DMS79 (cell line): ENCODE measurements around the gene ARHGEF25.
"Not testable (repeated sequence)": the region's sequence is repeated elsewhere in the genome, so short reads cannot be mapped to it uniquely, and the experiment has no call there.

Experiments used
- DNase-seq: peaks from one replicate; lab custom pipeline; 2025; lab: John Stamatoyannopoulos, UW

Gene ARHGEF25

DNA sequence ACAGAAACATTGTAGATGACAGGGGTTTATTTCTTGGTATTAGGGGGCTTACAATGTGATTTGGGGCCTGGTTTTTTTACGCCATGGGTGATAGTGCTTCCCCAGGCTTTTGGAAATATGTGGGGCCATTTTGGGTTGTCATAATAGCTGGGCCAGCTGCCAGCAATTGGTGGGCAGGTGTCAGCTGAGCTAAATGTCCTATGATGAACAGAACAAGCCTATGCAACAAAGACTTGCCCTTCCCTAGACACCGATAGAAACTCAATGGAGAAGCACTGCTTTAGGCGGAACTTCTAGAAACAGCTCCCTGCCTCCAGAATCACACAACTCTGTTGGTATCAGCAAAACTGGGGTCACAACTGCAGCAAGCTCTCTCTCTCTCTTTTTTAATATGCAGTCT lies 26.9 kb downstream of the ARHGEF25 start:
- DNase-seq, result no peak

DNA sequence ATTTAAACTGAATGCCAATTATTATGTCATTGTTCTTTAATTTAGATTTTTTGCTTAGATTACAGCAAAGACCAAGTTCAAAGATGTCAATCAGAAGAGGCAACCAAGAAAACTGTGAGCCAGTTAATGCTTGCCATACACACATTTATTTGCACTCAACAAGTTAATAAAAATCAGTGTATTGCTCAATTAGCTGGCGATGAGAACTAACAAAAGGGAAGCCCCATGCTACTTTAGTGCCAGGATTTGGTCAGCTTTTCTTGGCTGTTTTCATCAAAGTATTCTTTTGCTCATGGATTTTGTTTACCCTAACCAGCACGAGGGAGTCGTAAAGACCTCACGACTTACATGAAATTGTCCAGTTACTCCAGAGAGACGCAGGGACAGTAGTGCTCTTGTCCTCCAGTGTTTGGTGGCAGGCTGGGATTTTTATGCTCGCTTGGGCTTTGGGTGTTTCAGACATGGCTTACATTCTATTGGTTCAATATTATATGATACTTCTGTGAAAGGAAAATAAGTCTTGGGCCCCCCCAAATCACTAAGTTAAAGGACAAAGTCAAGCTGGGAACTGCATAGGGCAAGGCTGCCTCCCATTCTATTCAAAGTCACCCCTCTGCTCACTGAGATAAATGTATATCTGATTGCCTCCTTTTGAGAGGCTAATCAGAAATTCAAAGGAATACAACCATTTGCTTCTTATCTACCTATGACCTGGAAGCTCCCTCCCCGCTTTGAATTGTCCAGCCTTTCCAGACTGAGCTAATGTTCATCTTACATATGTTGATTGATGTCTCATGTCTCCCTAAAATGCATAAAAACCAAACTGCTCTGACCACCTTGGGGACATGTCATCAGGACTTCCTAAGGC lies 29.2 kb downstream of the ARHGEF25 start:
- no peak for DNase-seq

DNA sequence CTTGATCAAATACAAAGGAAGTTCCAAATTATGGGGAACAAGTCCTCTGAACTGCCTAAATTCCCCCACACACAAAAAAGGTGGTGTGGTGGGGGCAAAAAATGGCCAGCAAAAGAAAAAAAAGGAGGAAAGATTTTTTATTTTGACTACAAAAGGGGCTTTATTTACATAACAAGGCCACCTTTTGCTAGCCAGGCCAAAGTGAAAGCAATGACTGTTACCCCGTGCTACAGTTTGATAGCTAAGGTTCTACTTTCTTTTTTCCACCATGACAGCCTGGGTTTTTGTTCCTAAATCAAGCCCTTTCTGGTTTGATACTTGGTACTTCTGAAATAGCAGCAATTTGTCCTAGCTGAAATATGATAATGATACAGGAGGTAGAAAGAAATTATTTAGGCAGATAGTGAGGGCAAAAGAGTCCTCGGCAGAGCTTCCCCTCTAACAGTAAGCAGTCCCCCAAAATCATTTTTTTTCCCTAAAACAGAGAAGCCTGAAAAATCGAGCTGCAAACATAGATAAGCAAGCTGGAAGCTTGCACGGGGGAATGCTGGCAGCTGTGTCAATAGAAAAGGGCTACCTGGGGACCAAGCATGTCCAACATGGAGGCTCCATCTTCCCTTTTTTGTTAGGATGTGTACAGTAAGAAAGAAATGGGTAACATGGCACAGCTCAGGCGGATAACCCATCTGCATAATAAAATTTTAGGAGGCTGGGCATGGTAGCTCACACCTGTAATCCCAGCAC lies 30.6 kb downstream of the ARHGEF25 start:
- no peak for DNase-seq

DNA sequence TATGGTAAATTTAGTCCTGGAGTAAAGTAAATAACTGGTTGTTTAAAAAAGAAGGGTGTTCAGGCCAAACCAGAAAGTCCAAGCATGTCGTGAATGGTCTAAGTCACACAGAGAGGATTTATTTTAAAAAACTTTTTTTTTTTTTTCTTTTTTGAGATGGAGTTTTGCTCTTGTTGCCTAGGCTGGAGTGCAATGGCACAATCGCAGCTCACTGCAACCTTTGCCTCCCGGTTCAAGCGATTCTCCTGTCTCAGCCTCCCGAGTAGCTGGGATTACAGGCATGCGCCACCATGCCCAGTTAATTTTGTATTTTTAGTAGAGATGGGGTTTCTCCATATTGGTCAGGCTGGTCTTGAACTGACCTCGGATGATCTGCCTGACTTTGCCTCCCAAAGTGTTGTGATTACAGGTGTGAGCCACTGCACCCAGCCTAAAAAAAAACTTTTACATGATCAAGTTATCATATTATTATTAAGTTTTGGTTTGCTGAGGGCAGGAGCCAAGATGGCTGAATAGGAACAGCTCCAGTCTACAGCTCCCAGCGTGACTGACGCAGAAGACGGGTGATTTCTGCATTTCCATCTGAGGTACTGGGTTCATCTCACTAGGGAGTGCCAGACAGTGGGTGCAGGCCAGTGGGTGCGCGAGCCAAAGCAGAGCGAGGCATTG lies 34.9 kb downstream of the ARHGEF25 start:
- DNase-seq, result not testable (repeated sequence)

DNA sequence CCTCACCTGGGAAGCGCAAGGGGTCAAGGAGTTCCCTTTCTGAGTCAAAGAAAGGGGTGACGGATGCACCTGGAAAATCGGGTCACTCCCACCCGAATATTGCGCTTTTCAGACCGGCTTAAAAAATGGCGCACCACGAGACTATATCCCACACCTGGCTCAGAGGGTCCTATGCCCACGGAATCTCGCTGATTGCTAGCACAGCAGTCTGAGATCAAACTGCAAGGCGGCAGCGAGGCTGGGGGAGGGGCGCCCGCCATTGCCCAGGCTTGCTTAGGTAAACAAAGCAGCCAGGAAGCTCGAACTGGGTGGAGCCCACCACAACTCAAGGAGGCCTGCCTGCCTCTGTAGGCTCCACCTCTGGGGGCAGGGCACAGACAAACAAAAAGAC lies 35.4 kb downstream of the ARHGEF25 start:
- not testable (repeated sequence) for DNase-seq

DNA sequence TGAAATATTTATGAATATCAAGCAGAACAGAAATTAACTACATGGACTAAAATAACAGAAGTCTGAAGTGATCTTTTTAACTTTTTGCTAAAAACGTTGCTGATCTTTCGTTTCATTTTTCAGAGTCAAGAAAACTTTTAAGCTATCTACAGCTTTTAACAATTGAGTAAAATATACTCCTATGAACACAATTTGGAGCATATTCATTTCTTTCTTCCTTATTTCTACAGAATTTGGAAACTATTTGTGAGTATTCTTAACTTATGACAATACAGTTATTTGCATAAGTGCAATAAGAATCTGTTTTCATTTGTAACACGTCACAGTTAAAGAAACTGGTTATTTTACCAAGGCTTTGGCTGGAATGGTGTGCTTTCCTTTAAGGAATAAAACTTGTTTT lies 42.8 kb downstream of the ARHGEF25 start:
- no peak for DNase-seq

DNA sequence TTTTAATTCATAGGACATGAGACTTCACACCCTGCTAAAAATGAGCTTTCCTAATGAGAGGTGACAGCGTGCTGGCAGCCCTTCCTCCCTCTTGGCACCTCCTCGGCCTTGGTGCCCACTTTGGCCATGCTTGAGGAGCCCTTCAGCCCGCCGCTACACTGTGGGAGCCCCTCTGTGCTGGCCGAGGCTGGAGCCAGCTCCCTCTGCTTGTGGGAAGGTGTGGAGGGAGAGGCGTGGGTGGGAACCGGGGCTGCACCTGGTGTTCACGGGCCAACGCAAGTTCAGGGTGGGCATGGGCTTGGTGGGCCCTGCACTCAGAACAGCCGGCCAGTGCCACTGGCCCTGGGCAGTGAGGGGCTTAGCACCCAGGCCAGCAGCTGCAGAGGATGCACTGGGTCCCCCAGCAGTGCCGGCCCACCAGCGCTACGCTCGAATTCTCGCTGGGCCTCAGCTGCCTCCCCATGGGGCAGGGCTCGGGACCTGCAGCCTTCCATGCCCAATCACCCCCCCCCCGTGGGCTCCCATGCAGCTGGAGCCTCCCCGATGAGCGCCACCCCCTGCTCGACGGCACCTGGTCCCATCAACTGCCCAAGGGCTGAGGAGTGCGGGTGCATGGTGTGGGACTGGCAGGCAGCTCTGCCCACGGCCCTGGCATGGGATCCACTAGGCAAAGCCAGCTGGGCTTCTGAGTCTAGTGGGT lies 44.5 kb downstream of the ARHGEF25 start:
- DNase-seq, result no peak

DNA sequence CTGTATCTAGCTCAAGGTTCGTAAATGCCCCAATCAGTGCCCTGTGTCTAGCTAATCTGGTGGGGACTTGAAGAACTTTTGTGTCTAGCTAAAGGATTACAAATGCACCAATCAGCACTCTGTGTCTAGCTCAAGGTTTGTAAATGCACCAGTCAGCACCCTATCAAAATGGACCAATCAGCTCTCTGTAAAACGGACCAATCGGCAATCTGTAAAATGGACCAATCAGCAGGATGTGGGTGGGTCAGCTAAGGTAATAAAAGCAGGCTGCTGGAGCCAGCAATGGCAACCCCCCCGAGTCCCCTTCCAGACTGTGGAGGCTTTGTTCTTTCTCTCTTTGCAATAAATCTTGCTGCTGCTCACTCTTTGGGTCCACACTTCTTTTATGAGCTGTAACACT lies 45.2 kb downstream of the ARHGEF25 start:
- DNase-seq, result not testable (repeated sequence)

DNA sequence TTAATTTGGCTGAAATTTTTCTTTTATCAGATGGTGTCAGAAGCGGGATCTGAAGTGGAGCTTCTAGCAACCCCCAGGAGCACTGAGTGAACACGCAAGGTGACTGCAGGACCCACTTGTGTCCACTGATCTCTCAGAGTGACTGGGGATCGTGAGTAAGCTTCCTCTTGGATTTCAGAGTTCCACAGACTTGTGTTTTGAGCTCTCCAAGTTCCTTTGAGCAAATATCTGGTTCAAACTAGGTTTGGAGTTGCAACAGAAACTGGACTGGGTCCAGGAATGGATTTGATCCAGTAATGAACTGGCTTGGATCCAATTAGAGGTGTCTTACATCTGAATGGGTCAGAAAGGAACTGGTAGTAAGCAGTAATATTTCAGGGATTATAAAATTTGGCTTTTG lies 46.5 kb downstream of the ARHGEF25 start:
- DNase-seq, result peak; percentile 1

DNA sequence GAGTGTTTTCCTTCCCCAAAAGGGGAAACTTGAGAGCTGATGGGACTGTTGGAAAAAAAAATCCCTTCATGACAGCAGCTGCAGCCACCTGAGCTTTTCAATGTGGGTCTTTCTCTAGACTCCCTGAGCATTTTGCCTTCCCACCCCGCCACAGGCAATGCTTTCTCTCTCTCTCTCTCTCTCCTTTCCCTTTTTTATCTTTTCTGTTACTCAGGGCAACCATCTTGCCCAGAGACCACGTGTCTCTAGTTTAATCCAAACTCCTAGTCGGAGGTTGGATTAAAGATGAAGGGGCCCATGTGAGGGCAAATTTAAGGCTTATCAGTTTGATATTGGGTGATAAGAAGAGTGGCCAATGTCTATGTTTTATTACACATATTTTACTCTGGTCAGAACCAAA lies 47.7 kb downstream of the ARHGEF25 start:
- no peak for DNase-seq

DNA sequence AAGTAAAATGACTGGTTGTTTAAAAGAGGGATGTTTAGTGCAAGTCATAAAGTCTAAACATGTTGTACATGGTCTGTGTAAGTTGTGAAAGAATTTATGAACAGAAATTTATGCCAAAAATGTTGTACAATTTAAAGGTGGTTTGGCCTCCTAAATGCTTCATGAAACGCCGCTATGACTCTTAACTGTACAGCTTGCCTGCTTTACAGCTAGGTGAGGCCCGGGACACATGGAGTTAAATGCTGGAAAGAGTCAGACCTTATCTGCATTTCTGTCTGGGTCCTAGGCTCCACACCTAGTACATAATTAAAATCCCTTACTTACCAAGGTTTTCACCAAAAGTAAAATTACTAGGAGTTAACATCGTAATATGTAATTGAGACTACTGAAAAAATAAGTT lies 50.1 kb downstream of the ARHGEF25 start:
- no peak for DNase-seq

DNA sequence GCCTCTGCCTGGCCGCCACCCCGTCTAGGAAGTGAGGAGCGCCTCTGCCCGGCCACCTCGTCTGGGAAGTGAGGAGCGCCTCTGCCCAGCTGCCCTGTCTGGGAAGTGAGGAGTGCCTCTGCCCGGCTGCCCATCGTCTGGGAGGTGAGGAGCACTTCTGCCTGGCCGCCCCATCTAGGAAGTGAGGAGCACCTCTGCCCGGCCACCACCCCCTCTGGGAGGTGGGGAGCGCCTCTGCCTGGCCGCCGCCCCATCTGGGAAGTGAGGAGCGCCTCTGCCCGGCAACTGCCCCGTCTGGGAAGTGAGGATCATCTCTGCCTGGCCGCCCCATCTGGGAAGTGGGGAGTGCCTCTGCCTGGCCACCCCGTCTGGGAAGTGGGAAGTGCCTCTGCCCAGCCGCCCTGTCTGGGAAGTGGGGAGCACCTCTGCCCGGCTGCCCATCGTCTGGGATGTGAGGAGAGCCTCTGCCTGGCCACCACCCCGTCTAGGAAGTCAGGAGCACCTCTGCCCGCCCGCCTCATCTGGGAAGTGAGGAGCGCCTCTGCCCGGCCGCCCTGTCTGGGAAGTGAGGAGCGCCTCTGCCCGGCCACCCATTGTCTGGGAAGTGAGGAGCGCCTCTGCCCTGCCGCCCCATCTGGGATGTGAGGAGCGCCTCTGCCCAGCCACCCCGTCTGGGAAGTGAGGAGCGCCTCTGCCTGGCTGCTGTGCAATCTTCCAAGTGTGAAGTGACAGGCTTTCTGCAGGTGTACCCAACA lies 54.0 kb downstream of the ARHGEF25 start:
- DNase-seq, result not testable (repeated sequence)
